ENCODE data around the gene PDZD2. TPM values are rescaled to one million over a fixed set of nuclear protein-coding genes. Genes with fewer than 3 reads are reported as not detected.

PDZD2 gene
- total RNA-seq, 1 experiment from 2014 or later: 0.26 TPM

- in situ Hi-C loops (cut with HindIII; ENCODE audit: low pct_unique_long_range_greater_than_20kb, low sequenced_read_pairs): no loop called here
- no peak for DNase-seq (ENCODE audit: low read depth, low spot score)
Measured at GRCh38 chr5:31626604-31627234, 12.2 kb upstream of the PDZD2 start.

GRCh38 chr5:31630931-31631330, 8.0 kb upstream of the PDZD2 start:
- in situ Hi-C loops (cut with HindIII; ENCODE audit: low pct_unique_long_range_greater_than_20kb, low sequenced_read_pairs): no loop called here
- DNase-seq (ENCODE audit: low read depth, low spot score): no peak

- in situ Hi-C loops (cut with HindIII; ENCODE audit: low pct_unique_long_range_greater_than_20kb, low sequenced_read_pairs): no loop called here
- no peak for DNase-seq (ENCODE audit: low read depth, low spot score)
Measured at GRCh38 chr5:31632460-31632859, 6.5 kb upstream of the PDZD2 start.

GRCh38 chr5:31635446-31635845, 3.5 kb upstream of the PDZD2 start:
- no peak for DNase-seq (ENCODE audit: low read depth, low spot score)
- in situ Hi-C loops (cut with HindIII; ENCODE audit: low pct_unique_long_range_greater_than_20kb, low sequenced_read_pairs): no loop called here

GRCh38 chr5:31637851-31638250, 1.1 kb upstream of the PDZD2 start:
- in situ Hi-C loops (cut with HindIII; ENCODE audit: low pct_unique_long_range_greater_than_20kb, low sequenced_read_pairs): no loop called here

GRCh38 chr5:31638345-31638744, 586 bp upstream of the PDZD2 start:
- in situ Hi-C loops (cut with HindIII; ENCODE audit: low pct_unique_long_range_greater_than_20kb, low sequenced_read_pairs): no loop called here
- peak; percentile 31 for DNase-seq (ENCODE audit: low read depth, low spot score)

More at GRCh38 chr5:31637851-31638250, 1.1 kb upstream of the PDZD2 start:
- DNase-seq (ENCODE audit: low read depth, low spot score): no peak

GRCh38 chr5:31639481-31640411, 815 bp downstream of the PDZD2 start:
- DNase-seq (ENCODE audit: low read depth, low spot score): no peak
- in situ Hi-C loops (cut with HindIII; ENCODE audit: low pct_unique_long_range_greater_than_20kb, low sequenced_read_pairs): no loop called here

GRCh38 chr5:31640573-31640972, 1.6 kb downstream of the PDZD2 start:
- in situ Hi-C loops (cut with HindIII; ENCODE audit: low pct_unique_long_range_greater_than_20kb, low sequenced_read_pairs): no loop called here
- DNase-seq (ENCODE audit: low read depth, low spot score): no peak

GRCh38 chr5:31641059-31641458, 2.1 kb downstream of the PDZD2 start:
- in situ Hi-C loops (cut with HindIII; ENCODE audit: low pct_unique_long_range_greater_than_20kb, low sequenced_read_pairs): no loop called here

GRCh38 chr5:31641575-31641974, 2.6 kb downstream of the PDZD2 start:
- in situ Hi-C loops (cut with HindIII; ENCODE audit: low pct_unique_long_range_greater_than_20kb, low sequenced_read_pairs): no loop called here

More at GRCh38 chr5:31641059-31641458, 2.1 kb downstream of the PDZD2 start:
- DNase-seq (ENCODE audit: low read depth, low spot score): no peak

GRCh38 chr5:31645420-31646081, 6.6 kb downstream of the PDZD2 start:
- in situ Hi-C loops (cut with HindIII; ENCODE audit: low pct_unique_long_range_greater_than_20kb, low sequenced_read_pairs): no loop called here
- DNase-seq (ENCODE audit: low read depth, low spot score): no peak

More at GRCh38 chr5:31641575-31641974, 2.6 kb downstream of the PDZD2 start:
- DNase-seq (ENCODE audit: low read depth, low spot score): no peak

- in situ Hi-C loops (cut with HindIII; ENCODE audit: low pct_unique_long_range_greater_than_20kb, low sequenced_read_pairs): no loop called here
- no peak for DNase-seq (ENCODE audit: low read depth, low spot score)
Measured at GRCh38 chr5:31648326-31648725, 9.4 kb downstream of the PDZD2 start.

- DNase-seq (ENCODE audit: low read depth, low spot score): no peak
- in situ Hi-C loops (cut with HindIII; ENCODE audit: low pct_unique_long_range_greater_than_20kb, low sequenced_read_pairs): no loop called here
Measured at GRCh38 chr5:31651241-31651640, 12.3 kb downstream of the PDZD2 start.

GRCh38 chr5:31655491-31655890, 16.6 kb downstream of the PDZD2 start:
- in situ Hi-C loops (cut with HindIII; ENCODE audit: low pct_unique_long_range_greater_than_20kb, low sequenced_read_pairs): no loop called here
- DNase-seq (ENCODE audit: low read depth, low spot score): no peak

GRCh38 chr5:31656806-31657205, 17.9 kb downstream of the PDZD2 start:
- no peak for DNase-seq (ENCODE audit: low read depth, low spot score)
- in situ Hi-C loops (cut with HindIII; ENCODE audit: low pct_unique_long_range_greater_than_20kb, low sequenced_read_pairs): no loop called here

GRCh38 chr5:31657315-31657979, 18.5 kb downstream of the PDZD2 start:
- DNase-seq (ENCODE audit: low read depth, low spot score): no peak
- in situ Hi-C loops (cut with HindIII; ENCODE audit: low pct_unique_long_range_greater_than_20kb, low sequenced_read_pairs): no loop called here

- no peak for DNase-seq (ENCODE audit: low read depth, low spot score)
- in situ Hi-C loops (cut with HindIII; ENCODE audit: low pct_unique_long_range_greater_than_20kb, low sequenced_read_pairs): no loop called here
Measured at GRCh38 chr5:31661257-31661656, 22.3 kb downstream of the PDZD2 start.

- in situ Hi-C loops (cut with HindIII; ENCODE audit: low pct_unique_long_range_greater_than_20kb, low sequenced_read_pairs): no loop called here
- no peak for DNase-seq (ENCODE audit: low read depth, low spot score)
Measured at GRCh38 chr5:31663519-31663918, 24.6 kb downstream of the PDZD2 start.
